Spleen (tissue), 11 donors: ENCODE results near the gene RRH. TPM values are rescaled to one million over a fixed set of nuclear protein-coding genes. Genes with fewer than 3 reads are reported as not detected.

Experiments
- DNase-seq: peaks from one replicate; pipeline ENCODE4 v3.0.0-alpha.2; 2020
- H3K27ac ChIP-seq, 8 donors: fragments of 200-600 bp; sonication (generic) in 7 of 8; 1 replicate in 4 of 8; 2 replicates in 4 of 8; pipeline versions ENCODE4 v1.5.0 to v1.8.0; 2016 to 2021; ENCODE audit warnings: inconsistent platforms in 4 of 8, mild to moderate bottlenecking in 4 of 8, moderate library complexity in 1 of 8
- H3K27me3 ChIP-seq, 7 donors: fragments of 200-600 bp; sonication (generic) in 6 of 7; replicated peaks in 1 of 7; 1 replicate in 4 of 7; 2 replicates in 3 of 7; pipeline versions ENCODE4 v1.5.0 to v1.8.0; 2016 to 2021; ENCODE audit warnings: inconsistent platforms in 3 of 7, mild to moderate bottlenecking in 1 of 7
- H3K36me3 ChIP-seq, 6 donors: fragments of 200-600 bp; sonication (generic) in 5 of 6; 1 replicate in 4 of 6; 2 replicates in 2 of 6; pipeline versions ENCODE4 v1.5.0 to v1.8.0; 2016 to 2021; ENCODE audit warnings: inconsistent platforms in 2 of 6
- H3K4me1 ChIP-seq, 6 donors: fragments of 200-600 bp; sonication (generic) in 5 of 6; 1 replicate in 3 of 6; 2 replicates in 3 of 6; pipeline versions ENCODE4 v1.5.0 to v1.8.0; 2016 to 2021; ENCODE audit warnings: inconsistent platforms in 3 of 6
- H3K4me3 ChIP-seq, 8 donors: fragments of 200-600 bp; sonication (generic) in 7 of 8; 1 replicate in 4 of 8; 2 replicates in 4 of 8; pipeline versions ENCODE4 v1.5.0 to v1.8.0; 2016 to 2021; ENCODE audit warnings: inconsistent platforms in 4 of 8, mild to moderate bottlenecking in 4 of 8, moderate library complexity in 2 of 8
- H3K9me3 ChIP-seq, 8 donors: fragments of 200-600 bp; sonication (generic) in 7 of 8; 1 replicate in 4 of 8; 2 replicates in 4 of 8; pipeline versions ENCODE4 v1.5.0 to v1.8.0; 2016 to 2021; ENCODE audit warnings: inconsistent platforms in 4 of 8
- CTCF ChIP-seq, 11 experiments: fragments of 200-600 bp in 7 of 11; fragments of 450-650 bp in 4 of 11; sonication (generic) in 4 of 11; IDR thresholded peaks in 8 of 11; conservative IDR thresholded peaks in 3 of 11; 1 replicate in 7 of 11; 2 replicates in 4 of 11; pipeline versions ENCODE4 v1.4.0 to v1.8.0; 2016 to 2021; ENCODE audit warnings: antibody characterized with exemption in 11 of 11, inconsistent platforms in 4 of 11, mild to moderate bottlenecking in 1 of 11
- POLR2A ChIP-seq, 3 donors: fragments of 450-650 bp; IDR thresholded peaks; one replicate each; pipeline ENCODE4 v1.5.1; 2017; ENCODE audit warnings: antibody characterized with exemption in 3 of 3, mild to moderate bottlenecking in 1 of 3
- POLR2AphosphoS5 ChIP-seq, 3 donors: sonication (generic); formaldehyde crosslinking; IDR thresholded peaks; one replicate each; pipeline ENCODE4 v1.5.1; 2017; ENCODE audit warnings: antibody characterized with exemption in 3 of 3
- WGBS, 5 donors: extraction: QIAGEN DNeasy Blood & Tissue Kit in 3 of 5; methylation state at CpG; one replicate each; pipeline versions ENCODE4 v1.1.5 to v1.1.7; 2013 to 2018; 5-methylcytosine and 5-hydroxymethylcytosine counted together
- intact Hi-C: fragments of 100-400 bp; cut with DNase I; formaldehyde crosslinking; loops from one replicate; pipeline ENCODE4 v1.15.0; 2023; ENCODE audit warnings: low total_unique reads
- polyA plus RNA-seq, 3 donors: library from polyadenylated mRNA; stranded (reverse); fragments of 200-250 nt; gene quantifications; one replicate each; pipeline ENCODE4 v1.2.1, GENCODE V29; 2013
- total RNA-seq, 7 donors: library from RNA; depleted of rRNA in 3 of 7; stranded (reverse); fragments of >200 nt in 3 of 7; fragmentation: NEBNext Ultra II Directional in 4 of 7; extraction: Animal tissue kit (Norgen Biotek cat#: 25700) in 4 of 7; gene quantifications; one replicate each; pipeline versions ENCODE4 v1.1.0 to v1.2.1, GENCODE V29; 2016 to 2021
- donor health status: healthy with polysubstance abuse.
- donor health status: DM: no; HTN: no; CAD: no; lungs with moderate emphysema.
- donor health status: DM: no; HTN: no; CAD: no.
- donor health status: Bipolar disorder and iron deficiency.
- donor health status: healthy.
- donor health status: DM: no; HTN: no; CAD: no.
- donor health status: DM: yes; HTN: yes; CAD: no.

The RRH gene
- total and polyA plus RNA-seq, 10 donors: 0.03 to 2.0 (median 0.54) TPM; not detected in 4

GRCh38 chr4:109876634-109877265, 49.0 kb downstream of the RRH start:
- 91 to 95% (median 93%) methylated on average over 2 of the region's 2 CpGs for WGBS, 5 donors

GRCh38 chr4:109877400-109877799, 49.6 kb downstream of the RRH start:
- intact Hi-C loops: no loop called here

More at GRCh38 chr4:109876634-109877265, 49.0 kb downstream of the RRH start:
- H3K27ac ChIP-seq: no peak overlapping the region
- no peaks in the 10 kb centered on the region for H3K36me3 ChIP-seq
- H3K4me1 ChIP-seq: no peaks in the 10 kb centered on the region
- no peak for TF ChIP-seq POLR2AphosphoS5 (IDR thresholded peaks at IDR 0.05)
- TF ChIP-seq CTCF (IDR thresholded peaks at IDR 0.05 in 8 of 11, conservative IDR thresholded peaks at IDR 0.05 in 3 of 11): no peak
- intact Hi-C loops: no loop called here
- DNase-seq: no peak
- H3K4me3 ChIP-seq: no peak overlapping the region
- H3K9me3 ChIP-seq: no peaks in the 10 kb centered on the region
- peaks cover 0 to 12% (median 0%) of the 10 kb centered on the region in 7 donors for H3K27me3 ChIP-seq

GRCh38 chr4:109878355-109878754, 50.6 kb downstream of the RRH start:
- Histone ChIP-seq H3K36me3 (no peaks in the 10 kb centered on the region), H3K4me3 (no peak overlapping the region), H3K9me3 (no peaks in the 10 kb centered on the region), H3K27ac (no peak overlapping the region), H3K27me3 (peaks cover 0 to 12% (median 0%) of the 10 kb centered on the region in 7 donors), H3K4me1 (no peaks in the 10 kb centered on the region)
- 84 to 97% (median 88%) methylated on average over 2 of the region's 2 CpGs for WGBS, 5 donors
- DNase-seq: no peak
- no peak for TF ChIP-seq POLR2AphosphoS5 (IDR thresholded peaks at IDR 0.05)
- TF ChIP-seq CTCF (IDR thresholded peaks at IDR 0.05 in 8 of 11, conservative IDR thresholded peaks at IDR 0.05 in 3 of 11): no peak
- no peak for TF ChIP-seq POLR2A (IDR thresholded peaks at IDR 0.05)
- intact Hi-C loops: no loop called here

More at GRCh38 chr4:109877400-109877799, 49.6 kb downstream of the RRH start:
- no peak for DNase-seq
- no peak overlapping the region for H3K4me3 ChIP-seq
- TF ChIP-seq CTCF (IDR thresholded peaks at IDR 0.05 in 8 of 11, conservative IDR thresholded peaks at IDR 0.05 in 3 of 11) (no peak), POLR2A (IDR thresholded peaks at IDR 0.05) (no peak), POLR2AphosphoS5 (IDR thresholded peaks at IDR 0.05) (no peak)
- no peaks in the 10 kb centered on the region for H3K9me3 ChIP-seq
- H3K36me3 ChIP-seq: no peaks in the 10 kb centered on the region
- 61 to 77% (median 69%) methylated on average over 3 of the region's 3 CpGs for WGBS, 5 donors
- no peaks in the 10 kb centered on the region for H3K4me1 ChIP-seq
- H3K27ac ChIP-seq: no peak overlapping the region
- peaks cover 0 to 12% (median 0%) of the 10 kb centered on the region in 7 donors for H3K27me3 ChIP-seq

- peak; percentile 53 for DNase-seq
- intact Hi-C loops: no loop called here
- 77 to 87% (median 79%) methylated on average over 9 to 12 of the region's 12 CpGs for WGBS, 5 donors
- Histone ChIP-seq H3K27me3 (peaks cover 0 to 12% (median 0%) of the 10 kb centered on the region in 7 donors), H3K9me3 (no peaks in the 10 kb centered on the region), H3K27ac (no peak overlapping the region), H3K4me1 (no peaks in the 10 kb centered on the region), H3K36me3 (no peaks in the 10 kb centered on the region), H3K4me3 (no peak overlapping the region)
- TF ChIP-seq CTCF (IDR thresholded peaks at IDR 0.05 in 8 of 11, conservative IDR thresholded peaks at IDR 0.05 in 3 of 11): no peak
- no peak for TF ChIP-seq POLR2AphosphoS5 (IDR thresholded peaks at IDR 0.05)
- TF ChIP-seq POLR2A (IDR thresholded peaks at IDR 0.05): no peak
Measured at GRCh38 chr4:109879081-109879480, 51.3 kb downstream of the RRH start.
